ENCODE results near the gene FLYWCH1.

The FLYWCH1 gene

DNA sequence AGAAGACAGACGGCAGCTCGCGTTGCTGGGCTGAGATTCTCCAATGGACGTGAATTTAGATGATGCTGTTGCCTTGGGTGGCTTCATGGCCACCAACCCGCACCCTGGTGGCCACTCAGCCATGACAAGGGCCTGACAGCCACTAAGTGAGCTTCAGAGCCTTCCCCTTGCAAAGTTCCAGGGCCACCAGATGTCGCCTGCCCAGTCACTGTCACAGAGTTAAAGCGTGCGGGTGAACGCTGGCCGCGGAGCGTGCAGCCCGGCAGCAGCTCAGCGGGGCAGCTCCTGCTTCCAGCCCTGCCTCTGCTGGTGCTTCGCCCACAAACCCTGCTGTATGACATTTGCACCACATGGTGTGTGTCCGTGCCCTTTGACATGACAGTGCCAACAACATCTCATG lies 39.0 kb downstream of the FLYWCH1 start:
- DNase-seq (ENCODE audit: low read depth in 4 of 4, low spot score in 1 of 4), result no peak

DNA sequence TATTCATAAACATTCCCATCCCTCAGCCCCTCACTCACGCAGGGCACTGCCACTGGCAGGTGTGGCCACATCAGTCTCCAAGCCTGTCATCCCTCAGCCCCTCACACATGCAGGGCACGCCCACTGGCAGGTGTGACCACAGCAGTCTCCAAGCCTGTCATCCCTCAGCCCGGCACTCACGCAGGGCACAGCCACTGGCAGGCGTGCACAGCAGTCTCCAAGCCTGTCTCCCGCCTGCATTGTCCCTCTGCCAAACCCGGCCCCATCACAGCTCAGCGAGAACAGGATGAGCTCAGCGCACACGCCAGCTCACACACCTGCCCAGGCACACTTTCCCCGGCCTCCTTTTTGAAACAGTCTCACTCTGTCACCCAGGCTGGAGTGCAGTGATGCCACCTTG lies 40.9 kb downstream of the FLYWCH1 start:
- no peak for DNase-seq (ENCODE audit: low read depth in 4 of 4, low spot score in 1 of 4)

GRCh38 chr16:2953706-2954627 lies 42.2 kb downstream of the FLYWCH1 start:
- DNase-seq (ENCODE audit: low read depth in 4 of 4, low spot score in 1 of 4), result no peak

DNA sequence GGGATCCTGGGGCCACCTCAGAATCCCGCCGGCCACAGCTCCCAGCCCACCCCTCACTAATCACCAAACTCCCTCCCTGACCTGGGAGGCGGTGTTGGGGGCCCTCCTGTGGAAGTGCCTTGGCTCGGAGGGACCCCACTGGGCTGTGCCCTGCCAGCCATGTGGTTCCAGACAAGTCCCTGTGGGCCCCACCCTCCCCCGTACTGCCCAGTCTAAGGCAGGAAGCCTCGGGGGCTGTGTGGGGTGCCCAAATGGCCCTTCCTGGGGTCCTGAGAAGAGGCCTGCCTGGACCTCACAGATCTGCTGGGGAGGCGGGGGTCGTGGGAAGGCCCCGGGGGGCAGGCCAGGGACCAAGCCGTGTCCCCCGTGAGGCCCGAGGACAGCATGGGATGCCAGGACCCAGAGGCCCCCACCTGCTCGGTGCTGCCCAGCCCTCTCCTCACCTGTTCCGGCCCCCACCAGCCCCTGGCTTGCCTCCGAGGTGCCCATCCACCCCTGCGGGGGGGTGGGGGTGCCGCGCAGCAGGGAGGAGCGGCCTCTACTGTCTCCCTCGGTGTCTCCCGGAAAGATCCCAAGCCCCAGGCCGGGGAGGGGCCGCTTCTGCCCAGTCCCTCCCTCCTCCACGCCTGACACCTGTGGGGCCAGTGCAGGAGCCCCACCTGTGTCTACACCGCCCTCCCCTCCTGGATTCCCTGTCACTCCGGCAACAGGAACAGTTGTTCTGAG lies 43.1 kb downstream of the FLYWCH1 start:
- no peak for DNase-seq (ENCODE audit: low read depth in 4 of 4, low spot score in 1 of 4)

GRCh38 chr16:2955438-2955778 lies 43.7 kb downstream of the FLYWCH1 start:
- DNase-seq (ENCODE audit: low read depth in 4 of 4, low spot score in 1 of 4), result no peak

GRCh38 chr16:2955779-2956578 lies 44.2 kb downstream of the FLYWCH1 start:
- DNase-seq (ENCODE audit: low read depth in 4 of 4, low spot score in 1 of 4), result no peak

GRCh38 chr16:2956579-2956956 lies 44.8 kb downstream of the FLYWCH1 start:
- DNase-seq (ENCODE audit: low read depth in 4 of 4, low spot score in 1 of 4), result no peak

DNA sequence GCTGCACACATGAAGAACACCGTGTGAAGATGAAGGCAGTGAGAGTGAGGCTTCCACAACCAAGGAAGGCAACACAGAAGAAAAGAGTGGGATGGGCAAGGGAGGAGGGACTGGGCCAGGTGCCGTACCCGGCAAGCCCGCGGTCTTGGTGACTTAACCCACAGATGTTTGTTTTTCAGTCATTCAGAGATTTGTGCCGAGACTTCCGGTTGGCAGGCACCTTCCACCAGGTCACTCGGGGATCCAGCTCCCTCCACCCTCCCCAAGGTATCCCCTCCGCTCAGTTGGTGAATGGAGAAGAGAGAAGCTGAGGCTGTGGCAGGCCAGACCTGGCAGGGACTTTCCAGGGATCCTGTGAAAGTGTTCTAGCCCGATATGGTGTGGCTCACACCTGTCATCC lies 47.5 kb downstream of the FLYWCH1 start:
- no peak for DNase-seq (ENCODE audit: low read depth in 4 of 4, low spot score in 1 of 4)

DNA sequence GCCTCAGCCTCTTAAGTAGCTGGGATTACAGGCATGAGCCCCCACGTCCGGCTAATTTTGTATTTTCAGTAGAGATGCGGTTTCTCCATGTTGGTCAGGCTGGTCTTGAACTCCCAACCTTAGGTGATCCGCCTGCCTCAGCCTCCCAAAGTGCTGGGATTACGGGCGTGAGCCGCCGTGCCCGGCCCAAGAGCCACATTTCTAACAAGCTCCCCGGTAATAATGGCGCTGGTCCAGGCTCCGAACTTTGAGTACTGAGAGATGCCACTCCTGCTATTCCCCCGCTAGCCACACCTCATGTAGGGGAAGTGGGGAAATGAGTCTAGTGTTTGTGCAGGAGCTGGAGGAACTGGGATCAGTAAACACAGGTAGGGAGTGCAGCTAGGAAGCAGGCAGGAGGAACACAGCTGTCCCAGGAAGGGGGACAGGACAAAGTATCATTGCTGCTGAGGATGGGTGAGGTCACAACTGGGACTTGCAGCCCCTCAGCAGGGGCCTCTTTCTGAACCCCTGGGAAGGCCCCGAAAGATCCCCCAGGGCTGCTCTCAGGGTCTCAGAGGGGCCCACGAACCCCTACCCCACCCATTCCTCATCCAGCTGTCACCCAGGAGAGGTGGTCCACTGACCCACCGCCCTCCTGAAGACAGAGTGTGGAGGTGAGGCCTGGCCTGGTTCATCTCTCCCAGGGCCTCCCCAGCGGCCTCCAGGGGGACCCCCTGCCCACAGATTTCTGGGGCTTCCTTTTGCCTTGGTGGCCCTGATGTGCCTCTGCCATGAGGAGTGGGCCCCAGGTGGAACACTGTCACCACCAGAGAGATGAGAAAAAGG lies 48.7 kb downstream of the FLYWCH1 start:
- no peak for DNase-seq (ENCODE audit: low read depth in 4 of 4, low spot score in 1 of 4)

- no peak for DNase-seq (ENCODE audit: low read depth in 4 of 4, low spot score in 1 of 4)
Measured at GRCh38 chr16:2962334-2963073, 50.8 kb downstream of the FLYWCH1 start.

DNA sequence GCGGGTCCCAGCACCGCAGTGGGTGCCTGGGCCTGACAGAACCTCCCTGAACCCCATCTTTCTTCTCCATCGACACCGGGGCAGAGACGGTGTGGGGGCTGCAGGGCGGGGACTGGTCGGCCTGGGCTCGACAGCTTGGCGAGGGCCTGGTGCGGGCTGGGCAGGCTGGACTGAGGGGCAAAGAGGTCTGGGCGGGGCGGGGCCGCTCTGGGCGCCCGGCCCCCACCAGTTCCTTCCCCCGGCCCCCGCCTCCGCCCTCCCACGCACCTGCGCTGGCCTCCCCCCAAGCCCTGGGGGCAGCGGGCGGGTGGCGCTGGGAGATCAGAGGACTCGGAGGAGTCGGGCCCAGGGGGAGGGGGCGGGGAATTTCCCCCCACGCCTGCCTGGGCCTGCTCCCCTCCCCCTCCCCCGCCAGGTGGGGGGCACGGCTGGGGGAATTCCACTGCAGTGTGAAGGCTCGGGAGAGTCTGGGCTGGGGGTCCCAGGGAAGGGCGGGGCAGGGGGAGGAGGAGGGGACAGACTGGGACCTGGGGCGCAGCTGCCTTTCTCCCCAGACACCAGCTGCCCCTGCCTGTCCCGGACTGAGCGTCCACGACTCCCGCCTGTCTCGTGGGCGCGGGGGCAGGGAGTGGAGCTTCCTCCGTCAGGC lies 51.5 kb downstream of the FLYWCH1 start:
- no peak for DNase-seq (ENCODE audit: low read depth in 4 of 4, low spot score in 1 of 4)

DNA sequence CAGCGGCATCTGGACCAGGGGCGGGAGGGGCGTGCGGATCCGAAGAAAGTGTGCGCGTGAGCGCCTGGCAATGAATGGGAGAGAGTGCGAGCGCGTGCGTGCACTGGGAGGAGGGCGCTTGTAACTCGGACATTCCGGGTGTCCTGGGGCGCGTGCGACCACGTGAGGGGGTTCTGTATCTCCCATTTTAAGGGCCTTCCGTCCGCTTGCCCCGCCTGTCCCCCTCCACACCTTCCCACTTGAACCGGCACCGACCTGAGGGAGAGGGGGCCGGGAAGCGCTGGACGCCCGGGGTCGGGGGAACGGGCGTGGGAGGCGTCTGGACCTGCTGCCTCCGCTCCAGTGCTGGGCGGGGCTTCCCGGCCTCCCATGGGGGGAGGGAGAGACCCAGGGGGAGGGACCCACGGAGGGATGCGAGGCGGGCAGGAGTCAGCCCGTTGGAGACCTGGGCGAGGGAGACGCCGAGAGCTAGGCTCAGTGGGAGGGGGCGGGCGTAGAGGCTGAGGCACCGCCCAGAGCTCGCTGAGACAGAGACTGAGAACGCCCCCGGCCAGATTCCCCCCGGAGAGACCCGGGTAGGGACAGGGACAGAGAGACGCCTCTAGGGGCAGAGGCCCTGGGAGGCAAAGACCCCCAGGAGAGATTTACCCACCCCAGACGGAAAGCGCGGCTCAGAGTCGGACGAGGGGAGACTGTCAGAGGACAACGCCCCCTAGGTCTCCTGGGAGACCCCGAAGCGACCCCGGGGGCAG lies 52.2 kb downstream of the FLYWCH1 start, which contains the start of gene KREMEN2:
Gene KREMEN2 (plus strand): TSS at position 553 of the 752 bp plus-strand sequence. CDS start 246 bp downstream, outside the sequence.
- DNase-seq (ENCODE audit: low read depth in 4 of 4, low spot score in 1 of 4), result no peak

DNA sequence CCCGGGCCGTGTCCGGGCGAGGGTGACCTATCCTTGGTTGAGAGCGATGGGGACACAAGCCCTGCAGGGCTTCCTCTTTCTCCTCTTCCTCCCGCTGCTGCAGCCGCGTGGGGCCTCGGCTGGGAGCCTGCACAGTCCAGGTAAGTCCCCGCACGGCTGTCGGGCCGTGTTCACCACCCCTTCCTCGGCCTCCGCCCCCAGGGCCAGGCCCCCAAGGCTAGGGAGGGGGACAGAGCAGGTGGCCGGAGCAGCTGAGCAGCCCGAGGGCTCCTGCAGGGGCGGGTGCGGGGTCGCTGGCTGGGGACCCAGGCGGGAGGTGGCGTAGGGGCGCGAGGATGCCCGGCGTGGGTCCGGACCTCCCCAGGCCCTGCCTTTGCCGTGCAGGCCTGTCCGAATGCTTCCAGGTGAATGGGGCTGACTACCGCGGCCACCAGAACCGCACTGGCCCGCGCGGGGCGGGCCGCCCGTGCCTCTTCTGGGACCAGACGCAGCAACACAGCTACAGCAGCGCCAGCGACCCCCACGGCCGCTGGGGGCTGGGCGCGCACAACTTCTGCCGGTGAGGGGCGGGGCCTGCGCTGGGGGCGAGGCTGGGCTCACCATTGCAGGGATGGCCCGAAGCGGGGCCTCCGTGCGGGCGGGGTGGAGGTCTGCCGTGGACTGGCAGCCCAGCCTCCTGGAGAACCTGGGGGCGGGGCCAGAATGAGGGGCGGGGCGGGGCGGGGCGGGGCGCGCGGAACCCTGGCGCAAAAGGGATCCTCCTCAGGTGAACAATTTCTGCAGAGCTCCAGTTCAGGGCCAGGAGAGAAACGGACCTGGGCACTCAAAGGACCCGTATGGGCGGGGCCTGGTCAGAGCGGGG lies 53.0 kb downstream of the FLYWCH1 start:
- peak in 1 of 4 experiments; percentile 59 for DNase-seq (ENCODE audit: low read depth in 4 of 4, low spot score in 1 of 4)

DNA sequence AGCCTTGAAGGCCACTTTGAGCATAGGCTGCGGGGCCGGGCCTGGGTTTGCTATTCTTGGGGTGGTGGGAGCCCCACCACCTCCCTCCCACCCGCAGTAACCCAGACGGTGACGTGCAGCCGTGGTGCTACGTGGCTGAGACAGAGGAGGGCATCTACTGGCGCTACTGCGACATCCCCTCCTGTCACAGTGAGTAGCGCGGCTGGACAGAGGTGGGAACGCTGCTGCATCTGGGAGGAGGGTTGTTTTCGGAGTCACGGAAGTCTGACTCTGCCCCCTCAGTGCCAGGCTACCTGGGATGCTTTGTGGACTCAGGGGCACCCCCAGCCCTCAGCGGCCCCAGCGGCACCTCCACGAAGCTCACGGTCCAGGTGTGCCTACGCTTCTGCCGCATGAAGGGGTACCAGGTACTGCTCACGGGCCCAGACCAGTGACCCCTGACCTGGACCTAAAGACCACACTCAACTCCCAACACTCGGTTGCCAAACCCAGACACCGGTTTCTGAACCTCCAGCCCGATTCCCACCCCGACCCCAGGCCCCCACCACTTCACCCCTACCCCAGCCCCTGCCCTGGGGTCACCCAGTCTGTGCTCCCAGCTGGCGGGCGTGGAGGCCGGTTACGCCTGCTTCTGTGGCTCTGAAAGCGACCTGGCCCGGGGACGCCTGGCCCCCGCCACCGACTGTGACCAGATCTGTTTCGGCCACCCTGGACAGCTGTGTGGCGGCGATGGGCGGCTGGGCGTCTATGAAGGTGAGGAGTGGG lies 54.5 kb downstream of the FLYWCH1 start:
- DNase-seq (ENCODE audit: low read depth in 4 of 4, low spot score in 1 of 4), result no peak

DNA sequence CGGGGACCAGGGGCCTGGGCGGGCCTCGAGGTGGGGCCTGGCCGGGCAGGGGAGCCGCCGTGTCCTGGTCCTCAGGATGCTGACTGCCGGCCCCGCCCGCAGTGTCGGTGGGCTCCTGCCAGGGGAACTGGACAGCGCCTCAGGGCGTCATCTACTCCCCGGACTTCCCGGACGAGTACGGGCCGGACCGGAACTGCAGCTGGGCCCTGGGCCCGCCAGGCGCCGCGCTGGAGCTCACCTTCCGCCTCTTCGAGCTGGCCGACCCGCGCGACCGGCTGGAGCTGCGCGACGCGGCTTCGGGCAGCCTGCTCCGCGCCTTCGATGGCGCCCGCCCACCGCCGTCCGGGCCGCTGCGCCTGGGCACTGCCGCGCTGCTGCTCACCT lies 55.1 kb downstream of the FLYWCH1 start:
- no peak for DNase-seq (ENCODE audit: low read depth in 4 of 4, low spot score in 1 of 4)

- DNase-seq (ENCODE audit: low read depth in 4 of 4, low spot score in 1 of 4), result no peak
Measured at GRCh38 chr16:2967211-2967631, 55.5 kb downstream of the FLYWCH1 start.

DNA sequence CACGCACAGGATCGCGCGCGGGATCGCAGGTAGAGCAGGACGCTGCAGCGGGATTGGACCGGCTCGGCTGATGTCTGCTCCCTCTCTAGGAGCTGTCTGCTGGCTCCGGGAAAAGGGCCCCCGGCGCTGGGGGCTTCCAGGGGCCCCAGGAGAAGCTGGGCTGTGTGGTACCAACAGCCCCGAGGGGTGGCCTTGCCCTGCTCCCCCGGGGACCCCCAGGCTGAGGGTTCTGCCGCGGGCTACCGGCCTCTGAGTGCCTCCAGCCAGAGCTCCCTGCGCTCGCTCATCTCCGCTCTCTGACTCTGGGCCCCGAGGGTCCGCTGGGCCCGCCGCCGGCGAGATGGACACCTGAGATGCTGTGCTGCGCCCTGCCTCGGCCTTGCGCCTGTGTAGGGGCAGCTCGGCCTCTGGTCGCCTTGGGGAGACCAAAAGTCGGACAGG lies 56.0 kb downstream of the FLYWCH1 start:
- DNase-seq (ENCODE audit: low read depth in 4 of 4, low spot score in 1 of 4), result no peak
